Measurements from ENCODE around the gene NDUFS6. TPM values are rescaled to one million over a fixed set of nuclear protein-coding genes. Genes with fewer than 3 reads are reported as not detected.

The NDUFS6 gene
- total RNA-seq, 1 donor from 2014 or later = 37.6 TPM

- H3K27me3 ChIP-seq (ENCODE audit: insufficient read depth, low read length) = no peaks in the 10 kb centered on the region
- no peaks in the 10 kb centered on the region for H3K27me3 Mint-ChIP-seq (ENCODE audit: low read depth, unreplicated experiment)
- no peak overlapping the region for H3K27ac ChIP-seq (ENCODE audit: low read depth, low read length)
- no peak for TF ChIP-seq EZH2 (IDR thresholded peaks at IDR 0.05; ENCODE audit: insufficient read depth, low read length)
- TF ChIP-seq, protein P1, sequence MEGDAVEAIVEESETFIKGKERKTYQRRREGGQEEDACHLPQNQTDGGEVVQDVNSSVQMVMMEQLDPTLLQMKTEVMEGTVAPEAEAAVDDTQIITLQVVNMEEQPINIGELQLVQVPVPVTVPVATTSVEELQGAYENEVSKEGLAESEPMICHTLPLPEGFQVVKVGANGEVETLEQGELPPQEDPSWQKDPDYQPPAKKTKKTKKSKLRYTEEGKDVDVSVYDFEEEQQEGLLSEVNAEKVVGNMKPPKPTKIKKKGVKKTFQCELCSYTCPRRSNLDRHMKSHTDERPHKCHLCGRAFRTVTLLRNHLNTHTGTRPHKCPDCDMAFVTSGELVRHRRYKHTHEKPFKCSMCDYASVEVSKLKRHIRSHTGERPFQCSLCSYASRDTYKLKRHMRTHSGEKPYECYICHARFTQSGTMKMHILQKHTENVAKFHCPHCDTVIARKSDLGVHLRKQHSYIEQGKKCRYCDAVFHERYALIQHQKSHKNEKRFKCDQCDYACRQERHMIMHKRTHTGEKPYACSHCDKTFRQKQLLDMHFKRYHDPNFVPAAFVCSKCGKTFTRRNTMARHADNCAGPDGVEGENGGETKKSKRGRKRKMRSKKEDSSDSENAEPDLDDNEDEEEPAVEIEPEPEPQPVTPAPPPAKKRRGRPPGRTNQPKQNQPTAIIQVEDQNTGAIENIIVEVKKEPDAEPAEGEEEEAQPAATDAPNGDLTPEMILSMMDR (IDR thresholded peaks at IDR 0.05; ENCODE audit: insufficient read depth, low read depth, low read length) = no peak
- DNase-seq (ENCODE audit: low read depth) = no peak
- H3K36me3 ChIP-seq (ENCODE audit: insufficient read depth, low read length) = peaks cover 33% of the 10 kb centered on the region
- no peaks in the 10 kb centered on the region for H3K4me1 ChIP-seq (ENCODE audit: insufficient read depth, low read length)
- peaks cover 40% of the 10 kb centered on the region for H3K36me3 Mint-ChIP-seq (ENCODE audit: low read depth, unreplicated experiment)
- H3K9me3 Mint-ChIP-seq (ENCODE audit: unreplicated experiment) = peaks cover 1% of the 10 kb centered on the region
- H3K27ac Mint-ChIP-seq (ENCODE audit: unreplicated experiment) = no peak overlapping the region
- H3K4me3 ChIP-seq (ENCODE audit: insufficient read depth, low read depth, low read length) = no peak overlapping the region
- H3K9ac ChIP-seq (ENCODE audit: low read length) = no peak overlapping the region
- H3K4me1 Mint-ChIP-seq (ENCODE audit: low read depth, unreplicated experiment) = peaks cover 5% of the 10 kb centered on the region
- H3K79me2 ChIP-seq (ENCODE audit: insufficient read depth, low read length) = no peaks in the 10 kb centered on the region
- no peak for FAIRE-seq
- H2AFZ ChIP-seq (ENCODE audit: low read depth, low read length) = no peak overlapping the region
- no peak overlapping the region for H3K4me2 ChIP-seq (ENCODE audit: low read length)
- no peaks in the 10 kb centered on the region for H3K9me3 ChIP-seq (ENCODE audit: insufficient read depth, low read depth, low read length)
- H4K20me1 ChIP-seq (ENCODE audit: insufficient read depth, low read length) = peaks cover 13% of the 10 kb centered on the region
- H3K4me3 Mint-ChIP-seq (ENCODE audit: unreplicated experiment) = no peak overlapping the region
These were observed 17.6 kb downstream of the NDUFS6 start for GRCh38 chr5:1818784-1819183.

- Histone ChIP-seq H3K4me1 (ENCODE audit: insufficient read depth, low read length) (no peaks in the 10 kb centered on the region), H3K9me3 (ENCODE audit: insufficient read depth, low read depth, low read length) (no peaks in the 10 kb centered on the region), H3K36me3 (ENCODE audit: insufficient read depth, low read length) (peaks cover 28% of the 10 kb centered on the region), H3K9ac (ENCODE audit: low read length) (no peak overlapping the region), H3K4me3 (ENCODE audit: insufficient read depth, low read depth, low read length) (no peak overlapping the region), H3K27ac (ENCODE audit: low read depth, low read length) (no peak overlapping the region), H4K20me1 (ENCODE audit: insufficient read depth, low read length) (peaks cover 12% of the 10 kb centered on the region), H3K4me2 (ENCODE audit: low read length) (no peak overlapping the region), H3K27me3 (ENCODE audit: insufficient read depth, low read length) (no peaks in the 10 kb centered on the region), H3K79me2 (ENCODE audit: insufficient read depth, low read length) (no peaks in the 10 kb centered on the region), H2AFZ (ENCODE audit: low read depth, low read length) (no peak overlapping the region)
- FAIRE-seq (no peak), DNase-seq (ENCODE audit: low read depth) (no peak)
- Mint-ChIP-seq H3K36me3 (ENCODE audit: low read depth, unreplicated experiment) (peaks cover 37% of the 10 kb centered on the region), H3K27ac (ENCODE audit: unreplicated experiment) (no peak overlapping the region), H3K27me3 (ENCODE audit: low read depth, unreplicated experiment) (no peaks in the 10 kb centered on the region), H3K4me1 (ENCODE audit: low read depth, unreplicated experiment) (no peaks in the 10 kb centered on the region), H3K4me3 (ENCODE audit: unreplicated experiment) (no peak overlapping the region), H3K9me3 (ENCODE audit: unreplicated experiment) (peaks cover 1% of the 10 kb centered on the region)
- TF ChIP-seq EZH2 (IDR thresholded peaks at IDR 0.05; ENCODE audit: insufficient read depth, low read length) = no peak
- TF ChIP-seq, protein P1 (IDR thresholded peaks at IDR 0.05; ENCODE audit: insufficient read depth, low read depth, low read length) = no peak
These were observed 18.3 kb downstream of the NDUFS6 start for GRCh38 chr5:1819458-1819857.

- Mint-ChIP-seq H3K4me1 (ENCODE audit: low read depth, unreplicated experiment) (no peaks in the 10 kb centered on the region), H3K4me3 (ENCODE audit: unreplicated experiment) (no peak overlapping the region)
- no peak for FAIRE-seq
These were observed 19.2 kb downstream of the NDUFS6 start for GRCh38 chr5:1820381-1820780.

More at GRCh38 chr5:1820381-1820780, 19.2 kb downstream of the NDUFS6 start:
- Mint-ChIP-seq H3K27me3 (ENCODE audit: low read depth, unreplicated experiment) (no peaks in the 10 kb centered on the region), H3K9me3 (ENCODE audit: unreplicated experiment) (peaks cover 1% of the 10 kb centered on the region), H3K36me3 (ENCODE audit: low read depth, unreplicated experiment) (peaks cover 31% of the 10 kb centered on the region), H3K27ac (ENCODE audit: unreplicated experiment) (no peak overlapping the region)
- Histone ChIP-seq H3K9ac (ENCODE audit: low read length) (no peak overlapping the region), H3K4me2 (ENCODE audit: low read length) (no peak overlapping the region), H2AFZ (ENCODE audit: low read depth, low read length) (no peak overlapping the region), H3K27me3 (ENCODE audit: insufficient read depth, low read length) (no peaks in the 10 kb centered on the region), H3K4me3 (ENCODE audit: insufficient read depth, low read depth, low read length) (no peak overlapping the region), H3K79me2 (ENCODE audit: insufficient read depth, low read length) (no peaks in the 10 kb centered on the region), H3K4me1 (ENCODE audit: insufficient read depth, low read length) (no peaks in the 10 kb centered on the region), H3K9me3 (ENCODE audit: insufficient read depth, low read depth, low read length) (no peaks in the 10 kb centered on the region), H3K36me3 (ENCODE audit: insufficient read depth, low read length) (peaks cover 28% of the 10 kb centered on the region), H4K20me1 (ENCODE audit: insufficient read depth, low read length) (peaks cover 12% of the 10 kb centered on the region), H3K27ac (ENCODE audit: low read depth, low read length) (no peak overlapping the region)
- no peak for DNase-seq (ENCODE audit: low read depth)
- TF ChIP-seq EZH2 (IDR thresholded peaks at IDR 0.05; ENCODE audit: insufficient read depth, low read length) = no peak
- TF ChIP-seq, protein P1 (IDR thresholded peaks at IDR 0.05; ENCODE audit: insufficient read depth, low read depth, low read length) = no peak

All from astrocyte (in vitro differentiated cells and primary cell).